Measurements from ENCODE around the gene MAPKAPK2.
"Not testable (repeated sequence)": the region's sequence is repeated elsewhere in the genome, so short reads cannot be mapped to it uniquely, and the experiment has no call there.

- not testable (repeated sequence) for TF ChIP-seq EZH2 (IDR thresholded peaks at IDR 0.05; ENCODE audit: low read length, unreplicated experiment); CTCF (conservative IDR thresholded peaks at IDR 0.05; ENCODE audit: low read depth, low read length)
Observed at GRCh38 chr1:206778911-206779310, 94.2 kb downstream of the MAPKAPK2 start.
